RWPE2 (cell line): ENCODE data around the gene URM1.
A peak's percentile ranks its signal among the peaks of the same experiment; 100 is the strongest.
"Not testable (repeated sequence)": the region's sequence is repeated elsewhere in the genome, so short reads cannot be mapped to it uniquely, and the experiment has no call there.

Experiments
- ATAC-seq: fragments of 200-7000 bp; cut with Tn5 transposase; 3 replicates; pipeline ENCODE4 v1.9.1; 2021; ENCODE audit warnings: low read depth
- DNase-seq: peaks from one replicate; pipeline ENCODE4 v3.0.0-alpha.2; 2020; ENCODE audit warnings: low spot score
- H3K27ac ChIP-seq: fragments of 450-650 bp; 2 replicates; pipeline ENCODE4 v1.5.1; 2017; ENCODE audit warnings: mild to moderate bottlenecking; ENCODE audit not compliant: poor library complexity, severe bottlenecking
- H3K27me3 ChIP-seq: fragments of 250-450 bp; sonication (Bioruptor Pico); 2 replicates; pipeline ENCODE4 v1.5.1; 2021; ENCODE audit warnings: mild to moderate bottlenecking, moderate library complexity; ENCODE audit not compliant: insufficient read depth, poor library complexity, severe bottlenecking
- H3K36me3 ChIP-seq: fragments of 250-450 bp; sonication (Bioruptor Pico); 2 replicates; pipeline ENCODE4 v1.5.1; 2020; ENCODE audit warnings: low read depth, mild to moderate bottlenecking, moderate library complexity
- H3K4me1 ChIP-seq: fragments of 250-450 bp; sonication (Bioruptor Pico); 2 replicates; pipeline ENCODE4 v1.5.1; 2021; ENCODE audit warnings: mild to moderate bottlenecking, moderate library complexity; ENCODE audit not compliant: insufficient read depth, poor library complexity, severe bottlenecking
- H3K4me3 ChIP-seq: fragments of 250-450 bp; sonication (Bioruptor Pico); 2 replicates; pipeline ENCODE4 v1.5.1; 2021; ENCODE audit warnings: mild to moderate bottlenecking, moderate library complexity; ENCODE audit not compliant: severe bottlenecking
- H3K9me3 ChIP-seq: fragments of 250-450 bp; sonication (Bioruptor Pico); 2 replicates; pipeline ENCODE4 v1.5.1; 2021; ENCODE audit warnings: mild to moderate bottlenecking, moderate library complexity; ENCODE audit not compliant: severe bottlenecking
- TF ChIP-seq, protein P1 (sequence below): fragments of 450-650 bp; IDR thresholded peaks from one replicate; pipeline ENCODE4 v1.5.1; 2017; ENCODE audit warnings: mild to moderate bottlenecking, moderate library complexity; ENCODE audit not compliant: poor library complexity, severe bottlenecking

Gene URM1

DNA sequence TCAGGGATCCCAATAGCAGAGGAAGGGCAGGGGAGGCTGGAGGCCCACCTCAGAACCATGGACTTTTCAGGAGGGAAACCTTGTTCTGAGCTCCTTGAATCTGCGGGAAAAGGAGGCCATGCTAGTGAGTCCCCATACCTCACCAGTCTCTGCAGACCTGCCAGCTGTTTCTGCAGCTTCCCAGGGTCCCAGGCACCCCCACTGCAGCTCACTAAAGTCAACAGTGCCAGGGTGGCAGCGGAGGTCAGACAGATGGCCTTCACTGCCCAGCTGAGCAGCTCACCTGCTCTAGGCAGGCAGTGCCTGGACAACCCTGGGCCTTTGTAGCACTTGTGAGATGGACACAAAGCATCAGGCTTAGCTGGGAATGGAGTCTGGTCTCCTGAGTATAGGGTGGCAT lies 35.3 kb upstream of the URM1 start:
- Histone ChIP-seq H3K27me3 (no peaks in the 10 kb centered on the region), H3K27ac (no peak overlapping the region), H3K4me1 (no peaks in the 10 kb centered on the region), H3K9me3 (no peaks in the 10 kb centered on the region), H3K36me3 (0 out of 2 replicates have a peak, but pooled peaks cover 3% of the 10 kb centered on the region), H3K4me3 (no peak overlapping the region)
- DNase-seq (no peak), ATAC-seq (no peak)
- TF ChIP-seq, protein P1, sequence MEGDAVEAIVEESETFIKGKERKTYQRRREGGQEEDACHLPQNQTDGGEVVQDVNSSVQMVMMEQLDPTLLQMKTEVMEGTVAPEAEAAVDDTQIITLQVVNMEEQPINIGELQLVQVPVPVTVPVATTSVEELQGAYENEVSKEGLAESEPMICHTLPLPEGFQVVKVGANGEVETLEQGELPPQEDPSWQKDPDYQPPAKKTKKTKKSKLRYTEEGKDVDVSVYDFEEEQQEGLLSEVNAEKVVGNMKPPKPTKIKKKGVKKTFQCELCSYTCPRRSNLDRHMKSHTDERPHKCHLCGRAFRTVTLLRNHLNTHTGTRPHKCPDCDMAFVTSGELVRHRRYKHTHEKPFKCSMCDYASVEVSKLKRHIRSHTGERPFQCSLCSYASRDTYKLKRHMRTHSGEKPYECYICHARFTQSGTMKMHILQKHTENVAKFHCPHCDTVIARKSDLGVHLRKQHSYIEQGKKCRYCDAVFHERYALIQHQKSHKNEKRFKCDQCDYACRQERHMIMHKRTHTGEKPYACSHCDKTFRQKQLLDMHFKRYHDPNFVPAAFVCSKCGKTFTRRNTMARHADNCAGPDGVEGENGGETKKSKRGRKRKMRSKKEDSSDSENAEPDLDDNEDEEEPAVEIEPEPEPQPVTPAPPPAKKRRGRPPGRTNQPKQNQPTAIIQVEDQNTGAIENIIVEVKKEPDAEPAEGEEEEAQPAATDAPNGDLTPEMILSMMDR = no peak

DNA sequence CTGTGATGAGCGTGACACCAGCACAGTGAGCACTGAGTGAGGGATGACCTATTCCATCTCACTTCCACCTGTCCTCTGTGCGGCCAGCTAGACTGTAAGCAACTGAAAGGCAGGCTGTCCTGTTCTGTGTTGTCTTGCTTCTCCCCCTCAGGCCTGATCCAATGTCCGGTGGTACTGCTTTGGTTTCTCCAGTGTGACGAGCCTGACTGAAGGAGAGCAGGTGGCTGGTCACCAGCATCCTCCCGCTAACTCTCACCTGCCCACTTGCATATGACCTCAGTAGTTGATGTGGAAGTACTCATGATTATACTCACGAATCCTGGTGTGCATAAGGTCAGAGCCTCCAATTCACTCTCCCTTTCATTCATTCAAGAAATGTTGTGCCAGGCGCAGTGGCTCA lies 33.2 kb upstream of the URM1 start:
- no peak for DNase-seq
- no peak overlapping the region for H3K4me3 ChIP-seq
- H3K4me1 ChIP-seq = no peaks in the 10 kb centered on the region
- no peak overlapping the region for H3K27ac ChIP-seq
- TF ChIP-seq, protein P1 = no peak
- H3K9me3 ChIP-seq = no peaks in the 10 kb centered on the region
- ATAC-seq = no peak
- no peaks in the 10 kb centered on the region for H3K27me3 ChIP-seq
- peaks cover under 1% of the 10 kb centered on the region; the same call in 1 of the 2 replicates for H3K36me3 ChIP-seq

DNA sequence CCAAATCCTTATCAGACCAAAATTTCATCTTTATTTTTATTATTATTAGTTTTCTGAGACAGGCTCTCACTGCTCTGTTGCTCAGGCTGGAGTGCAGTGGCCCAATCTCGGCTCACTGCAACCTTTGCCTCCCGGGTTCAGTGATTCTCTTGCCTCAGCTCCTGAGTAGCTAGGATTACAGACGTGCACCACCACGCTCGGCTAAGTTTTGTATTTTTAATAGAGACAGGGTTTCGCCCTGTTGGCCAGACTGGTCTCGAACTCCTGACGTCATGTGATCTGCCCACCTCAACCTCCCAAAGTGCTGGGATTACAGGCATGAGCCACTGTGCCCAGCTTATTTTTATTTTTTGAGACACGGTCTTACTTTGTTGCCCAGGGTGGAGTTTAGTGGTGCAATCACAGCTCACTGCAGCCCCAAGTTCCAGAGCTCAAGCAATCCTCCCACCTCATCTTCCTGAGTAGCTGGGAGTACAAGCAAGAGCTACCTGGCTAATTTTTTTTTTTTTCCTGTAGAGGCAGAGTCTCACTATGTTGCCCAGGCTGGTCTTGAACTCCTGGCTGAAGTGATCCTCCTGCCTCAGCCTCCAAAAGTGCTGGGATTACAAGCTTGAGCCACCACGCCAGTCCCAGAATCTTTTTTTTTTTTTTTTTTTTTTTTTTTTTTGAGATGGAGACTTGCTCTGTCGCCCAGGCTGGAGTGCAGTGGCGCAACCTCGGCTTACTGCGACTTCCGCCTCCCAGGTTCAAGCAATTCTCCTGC lies 32.1 kb upstream of the URM1 start:
- H3K27ac ChIP-seq, DNase-seq, ATAC-seq, H3K27me3 ChIP-seq, H3K4me1 ChIP-seq, H3K9me3 ChIP-seq, H3K4me3 ChIP-seq: not testable (repeated sequence)
- peaks cover 11% of the 10 kb centered on the region; the same call in 1 of the 2 replicates for H3K36me3 ChIP-seq

DNA sequence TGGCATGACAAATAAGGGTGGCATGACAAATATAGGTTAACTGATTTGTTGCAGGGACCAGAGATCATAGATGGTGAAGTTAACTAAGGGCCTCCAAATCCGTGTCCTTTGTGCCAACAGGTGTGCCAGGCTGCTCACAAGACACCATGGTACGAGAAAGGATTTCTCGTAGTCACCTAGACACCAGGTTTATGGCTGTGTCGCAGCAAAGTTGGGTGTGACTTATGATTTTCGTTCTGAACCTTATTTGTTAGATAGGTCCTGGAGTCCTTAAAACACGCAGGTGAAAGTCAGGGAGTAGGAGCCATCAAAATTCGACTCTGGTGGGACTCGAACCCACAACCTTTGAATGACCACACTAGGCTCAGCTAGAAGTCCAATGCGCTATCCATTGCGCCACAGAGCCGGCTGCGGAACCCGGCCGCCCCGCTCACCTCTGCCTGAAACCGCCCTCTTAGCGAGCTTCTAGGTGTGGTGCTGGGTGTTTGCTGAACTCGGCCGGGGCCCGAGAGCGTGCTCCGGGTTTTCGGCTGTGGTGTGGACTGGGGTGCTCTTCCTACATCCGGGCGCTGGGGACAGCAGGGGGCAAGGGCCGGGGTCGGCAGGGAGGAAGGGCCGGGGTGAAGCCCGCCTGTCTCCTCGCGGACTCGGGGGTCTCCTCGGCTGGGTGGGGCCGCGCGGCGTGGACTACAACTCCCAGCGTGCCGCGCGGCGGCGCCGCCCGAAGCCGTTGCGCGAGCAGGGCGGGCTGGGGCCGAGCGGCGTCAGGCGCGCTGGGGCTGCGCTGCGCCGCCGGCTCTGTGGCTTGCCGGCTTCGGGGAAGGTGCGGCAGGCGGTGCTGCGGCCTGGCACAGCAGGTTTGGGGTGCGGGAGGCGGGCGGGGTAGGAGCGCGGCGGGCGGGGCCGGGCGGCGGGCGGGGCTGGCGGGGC lies 31.1 kb upstream of the URM1 start, which contains the start of gene SLC27A4:
Gene SLC27A4 (plus strand): TSS at position 767 of the 930 bp plus-strand sequence. CDS start 2,606 bp downstream, outside the sequence.
- DNase-seq = peak; percentile 88
- H3K9me3 ChIP-seq = no peaks in the 10 kb centered on the region
- peak within 1 kb of the TSS; percentile 55 for H3K27ac ChIP-seq
- H3K36me3 ChIP-seq = peaks cover 18% of the 10 kb centered on the region
- ATAC-seq = peak; percentile 88
- peak within 1 kb of the TSS; percentile 65 for H3K4me3 ChIP-seq
- TF ChIP-seq, protein P1 = no peak
- H3K27me3 ChIP-seq = no peaks in the 10 kb centered on the region
- H3K4me1 ChIP-seq = no peaks in the 10 kb centered on the region

DNA sequence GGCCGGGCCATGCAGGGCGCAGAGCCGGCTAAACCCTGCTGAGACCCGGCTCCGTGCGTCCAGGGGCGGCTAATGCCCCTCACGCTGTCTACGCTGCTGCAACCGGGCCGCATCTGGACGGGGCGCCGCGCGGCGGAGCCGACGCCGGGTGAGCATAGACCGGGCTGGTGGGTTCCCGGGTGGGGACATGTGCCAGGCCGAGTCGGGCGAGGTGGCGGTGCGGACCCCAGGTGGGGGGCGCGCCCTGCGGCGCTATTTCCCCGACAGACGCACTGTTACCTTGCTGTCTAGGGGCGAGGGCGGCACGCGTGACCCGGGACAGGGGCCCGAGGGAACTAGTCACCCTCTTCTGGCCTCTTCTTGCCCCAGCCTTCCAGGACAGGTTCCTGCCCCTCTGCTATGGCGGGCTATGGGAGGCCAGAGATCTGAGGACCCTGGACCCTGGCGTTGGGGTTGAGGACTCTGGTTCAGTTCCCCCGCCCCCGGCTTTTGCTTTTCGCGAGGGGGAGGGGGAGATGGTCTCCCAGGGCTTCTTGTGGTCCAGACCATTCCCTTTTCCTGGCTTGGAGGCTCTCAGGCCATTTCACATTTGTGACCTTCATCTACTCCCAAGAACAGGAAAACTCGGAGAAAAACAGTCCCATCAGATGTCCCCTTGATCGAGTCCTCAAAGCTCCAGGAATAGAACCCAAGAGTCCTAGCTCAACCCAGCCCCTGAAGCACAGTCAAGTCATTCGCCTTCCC lies 30.3 kb upstream of the URM1 start:
- H3K27me3 ChIP-seq = no peaks in the 10 kb centered on the region
- peak overlapping the region; percentile 55 for H3K27ac ChIP-seq
- no peak for DNase-seq
- H3K4me3 ChIP-seq = peak overlapping the region; percentile 65
- H3K9me3 ChIP-seq = no peaks in the 10 kb centered on the region
- H3K4me1 ChIP-seq = no peaks in the 10 kb centered on the region
- TF ChIP-seq, protein P1 = no peak
- peak; percentile 3; the same call in 2 of the 3 replicates for ATAC-seq
- peaks cover 24% of the 10 kb centered on the region for H3K36me3 ChIP-seq
